Measurements from ENCODE around the gene ACAA1. TPM values are rescaled to one million over a fixed set of nuclear protein-coding genes. Genes with fewer than 3 reads are reported as not detected.
A peak's percentile ranks its signal among the peaks of the same experiment; 100 is the strongest.

Gene ACAA1
- total and polyA plus RNA-seq, 9 of the 15 experiments (the other 6 are each of a cell fraction or from before 2014, with no cell fraction given) = 4.0 to 88.9 (median 57.2) TPM

- TF ChIP-seq PRDM10 (IDR thresholded peaks at IDR 0.05; ENCODE audit: partially characterized antibody) (peak; percentile 41), USF2 (CRISPR knock-in tag; IDR thresholded peaks at IDR 0.05) (no peak), ID3 (CRISPR knock-in tag; IDR thresholded peaks at IDR 0.05) (no peak), ID3 (tag; IDR thresholded peaks at IDR 0.05) (no peak), ZNF311 (CRISPR knock-in tag; IDR thresholded peaks at IDR 0.05) (no peak), NFIX (CRISPR knock-in tag; IDR thresholded peaks at IDR 0.05; ENCODE audit: low read depth) (no peak), ZNF655 (CRISPR knock-in tag; IDR thresholded peaks at IDR 0.05) (no peak), JUN (IDR thresholded peaks at IDR 0.05; ENCODE audit: borderline replicate concordance, low read depth, low read length) (no peak), JUN (CRISPR knock-in tag; IDR thresholded peaks at IDR 0.05; ENCODE audit: borderline replicate concordance) (no peak), CC2D1A (IDR thresholded peaks at IDR 0.05) (0 out of 2 replicates have a peak, but pooled peaks have one; percentile 18), RBFOX2 (IDR thresholded peaks at IDR 0.05; ENCODE audit: low read depth, low read length) (no peak), ETS2 (tag; IDR thresholded peaks at IDR 0.05; ENCODE audit: borderline replicate concordance, poor library complexity, severe bottlenecking) (no peak), SMARCA5 (IDR thresholded peaks at IDR 0.05) (no peak), LCOR (CRISPR knock-in tag; IDR thresholded peaks at IDR 0.05) (no peak), STAT5A (IDR thresholded peaks at IDR 0.05; ENCODE audit: borderline replicate concordance, low read length) (no peak), MIER1 (IDR thresholded peaks at IDR 0.05; ENCODE audit: low read depth) (no peak), MED1 (CRISPR knock-in tag; IDR thresholded peaks at IDR 0.05; ENCODE audit: borderline replicate concordance) (no peak), MCM3 (IDR thresholded peaks at IDR 0.05) (no peak), PML (IDR thresholded peaks at IDR 0.05; ENCODE audit: low read length) (peak; percentile 39; the same call in 1 of the 2 replicates), DEAF1 (CRISPR knock-in tag; IDR thresholded peaks at IDR 0.05) (no peak; the same call in 1 of the 2 replicates), EP400 (IDR thresholded peaks at IDR 0.05) (no peak), ZNF316 (IDR thresholded peaks at IDR 0.05) (no peak), SNIP1 (IDR thresholded peaks at IDR 0.05; ENCODE audit: low read depth) (no peak), ARNT (IDR thresholded peaks at IDR 0.05) (no peak), TBL1XR1 (IDR thresholded peaks at IDR 0.05; ENCODE audit: low read length in 2 of 2) (no peak)
Observed at GRCh38 chr3:38164643-38164951, 27.7 kb upstream of the ACAA1 start (continued).

All from K562 (cell line).